H9 (cell line): ENCODE measurements around the gene ADGRB3. TPM values are rescaled to one million over a fixed set of nuclear protein-coding genes. Genes with fewer than 3 reads are reported as not detected.
"Not testable (repeated sequence)": the region's sequence is repeated elsewhere in the genome, so short reads cannot be mapped to it uniquely, and the experiment has no call there.

Source experiments
- DNase-seq: peaks from one replicate; pipeline ENCODE4 v3.0.0-alpha.2; 2017
- H2AFZ ChIP-seq: one replicate; pipeline ENCODE4 v1.6.1; 2013; ENCODE audit warnings: mild to moderate bottlenecking, low read length, control low read depth, moderate library complexity
- H2AK5ac ChIP-seq: 2 replicates; pipeline ENCODE4 v1.6.1; 2013; ENCODE audit warnings: low read length, control low read depth, mixed read lengths; ENCODE audit not compliant: insufficient read length
- H2BK120ac ChIP-seq: one replicate; pipeline ENCODE4 v1.6.1; 2013; ENCODE audit warnings: low read depth, mild to moderate bottlenecking, low read length, control low read depth, inconsistent platforms; ENCODE audit not compliant: poor library complexity, severe bottlenecking
- H2BK12ac ChIP-seq: 2 replicates; pipeline ENCODE4 v1.6.1; 2013; ENCODE audit warnings: low read length, control low read depth, mixed read lengths, low read depth; ENCODE audit not compliant: insufficient read length
- H2BK15ac ChIP-seq: 2 replicates; pipeline ENCODE4 v1.6.1; 2013; ENCODE audit warnings: low read depth, low read length, control low read depth
- H2BK20ac ChIP-seq: one replicate; pipeline ENCODE4 v1.6.1; 2013; ENCODE audit warnings: low read depth, mild to moderate bottlenecking, low read length, control low read depth, inconsistent platforms; ENCODE audit not compliant: poor library complexity, severe bottlenecking
- H2BK5ac ChIP-seq: 2 replicates; pipeline ENCODE4 v1.6.1; 2013; ENCODE audit warnings: low read length, control low read depth, mixed read lengths; ENCODE audit not compliant: insufficient read length
- H3K14ac ChIP-seq: 2 replicates; pipeline ENCODE4 v1.6.1; 2013; ENCODE audit warnings: low read length, control low read depth; ENCODE audit not compliant: insufficient read depth
- H3K18ac ChIP-seq: 2 replicates; pipeline ENCODE4 v1.6.1; 2013; ENCODE audit warnings: low read depth, mild to moderate bottlenecking, mixed read lengths, low read length, control low read depth; ENCODE audit not compliant: insufficient read length
- H3K23ac ChIP-seq: 2 replicates; pipeline ENCODE4 v1.6.1; 2013; ENCODE audit warnings: low read length, control low read depth, mixed read lengths, low read depth; ENCODE audit not compliant: insufficient read length
- H3K23me2 ChIP-seq: 2 replicates; pipeline ENCODE4 v1.6.1; 2013; ENCODE audit warnings: low read depth, mild to moderate bottlenecking, mixed read lengths, low read length, control low read depth; ENCODE audit not compliant: insufficient read length, poor library complexity, severe bottlenecking
- H3K27ac ChIP-seq: 2 replicates; pipeline ENCODE4 v1.5.1; 2013; ENCODE audit warnings: low read length, control low read depth, mixed read lengths, low read depth; ENCODE audit not compliant: insufficient read length
- H3K27me3 ChIP-seq: 2 replicates; pipeline ENCODE4 v1.6.1; 2013; ENCODE audit warnings: low read length, control low read depth, inconsistent platforms; ENCODE audit not compliant: insufficient read depth
- H3K4ac ChIP-seq: 2 replicates; pipeline ENCODE4 v1.6.1; 2013; ENCODE audit warnings: low read depth, mild to moderate bottlenecking, control low read depth, inconsistent platforms, low read length, moderate library complexity
- H3K4me1 ChIP-seq: 2 replicates; pipeline ENCODE4 v1.6.1; 2013; ENCODE audit warnings: low read length, control low read depth, inconsistent platforms; ENCODE audit not compliant: insufficient read depth
- H3K4me2 ChIP-seq: 2 replicates; pipeline ENCODE4 v1.6.1; 2013; ENCODE audit warnings: low read length, control low read depth, mixed read lengths; ENCODE audit not compliant: insufficient read length, insufficient read depth
- H3K56ac ChIP-seq: 2 replicates; pipeline ENCODE4 v1.6.1; 2013; ENCODE audit warnings: low read depth, mild to moderate bottlenecking, mixed read lengths, low read length, control low read depth; ENCODE audit not compliant: insufficient read length
- H3K79me1 ChIP-seq: 2 replicates; pipeline ENCODE4 v1.6.1; 2013; ENCODE audit warnings: low read depth, mild to moderate bottlenecking, moderate library complexity, low read length, control low read depth, inconsistent platforms; ENCODE audit not compliant: insufficient read depth, poor library complexity, severe bottlenecking
- H3K79me2 ChIP-seq: 2 replicates; pipeline ENCODE4 v1.6.1; 2013; ENCODE audit warnings: low read length, control low read depth, inconsistent platforms; ENCODE audit not compliant: insufficient read depth
- H3K9ac ChIP-seq: 2 replicates; pipeline ENCODE4 v1.6.1; 2013; ENCODE audit warnings: low read length, control low read depth, mixed read lengths; ENCODE audit not compliant: insufficient read length; ENCODE audit errors: extremely low read depth
- H3K9me3 ChIP-seq: one replicate; pipeline ENCODE4 v1.6.1; 2013; ENCODE audit warnings: low read depth, low read length, inconsistent platforms; ENCODE audit not compliant: control insufficient read depth
- H3T11ph ChIP-seq: one replicate; pipeline ENCODE4 v1.6.1; 2013; ENCODE audit warnings: mild to moderate bottlenecking, low read length, control low read depth, inconsistent platforms
- H4K20me1 ChIP-seq: one replicate; pipeline ENCODE4 v1.6.1; 2013; ENCODE audit not compliant: control insufficient read depth, insufficient read length, insufficient read depth
- H4K5ac ChIP-seq: 2 replicates; pipeline ENCODE4 v1.6.1; 2013; ENCODE audit warnings: low read depth, mild to moderate bottlenecking, mixed read lengths, low read length, control low read depth; ENCODE audit not compliant: insufficient read length
- H4K8ac ChIP-seq: replicated peaks from 2 replicates; pipeline ENCODE4 v1.6.1; 2013; ENCODE audit warnings: low read length, control low read depth, mixed read lengths, low read depth; ENCODE audit not compliant: insufficient read length
- H4K91ac ChIP-seq: 2 replicates; pipeline ENCODE4 v1.6.1; 2013; ENCODE audit warnings: low read depth, mild to moderate bottlenecking, moderate library complexity, mixed read lengths, low read length, control low read depth; ENCODE audit not compliant: insufficient read length
- H3K27ac Mint-ChIP-seq, 3 experiments: 2 replicates in 2 of 3; 3 replicates in 1 of 3; pipeline ENCODE4 v1.8.0; 2020 to 2021; ENCODE audit warnings: mixed read lengths in 3 of 3, mild to moderate bottlenecking in 1 of 3, moderate library complexity in 1 of 3
- H3K27me3 Mint-ChIP-seq: 2 replicates; pipeline ENCODE4 v1.8.0; 2021; ENCODE audit warnings: low read depth, mild to moderate bottlenecking, moderate library complexity, mixed read lengths
- H3K36me3 Mint-ChIP-seq, 3 experiments: 2 replicates in 2 of 3; 3 replicates in 1 of 3; pipeline ENCODE4 v1.8.0; 2020 to 2021; ENCODE audit warnings: low read depth in 3 of 3, mixed read lengths in 3 of 3; ENCODE audit not compliant: insufficient read depth in 1 of 3
- H3K4me1 Mint-ChIP-seq, 2 experiments: 2 replicates each; pipeline ENCODE4 v1.8.0; 2020; ENCODE audit warnings: mixed read lengths in 2 of 2
- H3K4me3 Mint-ChIP-seq, 2 experiments: 2 replicates in 1 of 2; 3 replicates in 1 of 2; pipeline ENCODE4 v1.8.0; 2020 to 2021; ENCODE audit warnings: mild to moderate bottlenecking in 2 of 2, mixed read lengths in 2 of 2, moderate library complexity in 1 of 2
- H3K9me3 Mint-ChIP-seq, 2 experiments: 2 replicates in 1 of 2; 3 replicates in 1 of 2; pipeline ENCODE4 v1.8.0; 2020; ENCODE audit warnings: mild to moderate bottlenecking in 2 of 2, mixed read lengths in 2 of 2, moderate library complexity in 1 of 2
- CTCF ChIP-seq: fragments of 200-600 bp; sonication (generic); conservative IDR thresholded peaks from 3 replicates; pipeline ENCODE4 v1.8.0; 2021; ENCODE audit warnings: antibody characterized with exemption, mild to moderate bottlenecking
- WGBS: extraction: QIAGEN DNeasy Blood & Tissue Kit; methylation state at CpG from one replicate; pipeline ENCODE4 v1.1.7; 2013; ENCODE audit warnings: missing lambda C conversion rate, low lambda C conversion rate, mixed read lengths; ENCODE audit not compliant: insufficient read length; ENCODE audit errors: extremely low coverage; 5-methylcytosine and 5-hydroxymethylcytosine counted together
- total RNA-seq: library from RNA; stranded (reverse); gene quantifications from 2 replicates; pipeline ENCODE4 v1.2.1, GENCODE V29; 2021

ADGRB3 gene
- total RNA-seq, 1 experiment from 2014 or later = 0.37 TPM

DNA sequence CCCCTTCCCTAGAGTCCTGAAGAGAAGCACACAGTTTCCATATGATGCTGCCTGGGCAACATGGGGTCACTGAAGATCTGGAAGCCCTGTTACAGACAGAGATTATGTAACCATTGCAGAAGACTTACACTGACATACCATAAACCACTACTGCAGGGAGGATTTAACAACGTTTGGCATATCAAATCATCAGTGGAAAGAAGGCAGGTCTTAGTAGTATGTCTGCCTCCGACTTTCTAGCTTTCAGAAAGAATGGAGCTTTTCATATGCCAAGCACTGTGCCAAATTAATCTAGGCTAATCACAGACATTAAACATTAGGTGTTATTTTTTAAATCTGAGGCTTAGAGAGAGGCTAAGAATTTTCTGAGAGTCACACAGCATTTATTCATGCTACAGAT lies 144.3 kb downstream of the ADGRB3 start:
- no peak overlapping the region for H3K4me2 ChIP-seq
- no peak overlapping the region for H3K4me3 Mint-ChIP-seq
- H3K27me3 Mint-ChIP-seq = no peaks in the 10 kb centered on the region; the same call in 1 of the 2 replicates
- H3K36me3 Mint-ChIP-seq = no peaks in the 10 kb centered on the region; a peak in 1 of 7 replicates
- H3K4me1 Mint-ChIP-seq = no peaks in the 10 kb centered on the region
- H2AFZ ChIP-seq = no peak overlapping the region
- H3K27me3 ChIP-seq = no peaks in the 10 kb centered on the region
- no peaks in the 10 kb centered on the region for H3K23me2 ChIP-seq
- H3K79me2 ChIP-seq = no peaks in the 10 kb centered on the region
- H3T11ph ChIP-seq = no peak overlapping the region
- H4K5ac ChIP-seq = no peak overlapping the region
- H4K20me1 ChIP-seq = no peaks in the 10 kb centered on the region
- no peak for DNase-seq
- no peaks in the 10 kb centered on the region for H3K4me1 ChIP-seq
- H3K23ac ChIP-seq = no peak overlapping the region
- no peak for TF ChIP-seq CTCF
- H2BK12ac ChIP-seq = no peak overlapping the region
- H3K56ac ChIP-seq = no peak overlapping the region
- H3K79me1 ChIP-seq = no peaks in the 10 kb centered on the region
- H3K27ac Mint-ChIP-seq = no peak overlapping the region
- no peak overlapping the region for H2BK5ac ChIP-seq
- no peak overlapping the region for H2AK5ac ChIP-seq
- H2BK120ac ChIP-seq = no peak overlapping the region
- no peak overlapping the region for H3K4ac ChIP-seq
- no CpG with 5 or more reads among the region's 2 CpGs for WGBS
- no peaks in the 10 kb centered on the region for H3K9me3 ChIP-seq
- H3K27ac ChIP-seq = no peak overlapping the region
- no peak overlapping the region for H2BK20ac ChIP-seq
- H4K8ac ChIP-seq = no peak overlapping the region
- no peak overlapping the region for H3K9ac ChIP-seq
- no peak overlapping the region for H3K18ac ChIP-seq
- no peak overlapping the region for H3K14ac ChIP-seq
- H2BK15ac ChIP-seq = no peak overlapping the region
- no peak overlapping the region for H4K91ac ChIP-seq
- H3K9me3 Mint-ChIP-seq = no peaks in the 10 kb centered on the region

- DNase-seq = peak; percentile 70
- H3K27me3 Mint-ChIP-seq = peaks cover 25% of the 10 kb centered on the region
- not testable (repeated sequence) for H3K9ac ChIP-seq, H3T11ph ChIP-seq, H4K20me1 ChIP-seq, H3K79me2 ChIP-seq, H2BK120ac ChIP-seq, H3K56ac ChIP-seq, H4K91ac ChIP-seq, H3K4me3 Mint-ChIP-seq, H2AK5ac ChIP-seq, H2BK12ac ChIP-seq, H3K23ac ChIP-seq, H3K23me2 ChIP-seq, H2AFZ ChIP-seq, H3K79me1 ChIP-seq, H3K27me3 ChIP-seq, H4K8ac ChIP-seq, H2BK15ac ChIP-seq, H3K4me1 ChIP-seq, H3K9me3 ChIP-seq, H3K27ac ChIP-seq, H3K18ac ChIP-seq, H3K4ac ChIP-seq, H4K5ac ChIP-seq, H2BK5ac ChIP-seq, H3K36me3 Mint-ChIP-seq, H2BK20ac ChIP-seq, H3K14ac ChIP-seq, H3K9me3 Mint-ChIP-seq
- no CpG with 5 or more reads among the region's 6 CpGs for WGBS
- peak overlapping the region in 1 of 3 experiments; percentile 22; a peak in 1 of 7 replicates for H3K27ac Mint-ChIP-seq
- H3K4me1 Mint-ChIP-seq = peaks cover 10 to 11% of the 10 kb centered on the region in 2 experiments
- peak overlapping the region; percentile 16 for H3K4me2 ChIP-seq
Measured at GRCh38 chr6:68790128-68790527, 155.0 kb downstream of the ADGRB3 start.
